PC-9 (cell line): ENCODE data around the gene KCNV2.

Source experiments
- CTCF ChIP-seq: fragments of 200-600 bp; sonication (generic); conservative IDR thresholded peaks from 2 replicates; pipeline ENCODE4 v1.6.1; 2017; ENCODE audit warnings: mixed run types, antibody characterized with exemption, mild to moderate bottlenecking, moderate library complexity
- EZH2 ChIP-seq: fragments of 200-600 bp; sonication (generic); IDR thresholded peaks from 2 replicates; pipeline ENCODE4 v1.8.0; 2017; ENCODE audit warnings: antibody characterized with exemption, low read depth

- TF ChIP-seq CTCF (no peak), EZH2 (no peak)
These were observed 5.4 kb downstream of the KCNV2 start for GRCh38 chr9:2722715-2723114.
